Inflammatory macrophage treated with lipopolysaccharide for 1 hour (primary cell): Measurements from ENCODE around the gene DCLRE1C.
A peak's percentile ranks its signal among the peaks of the same experiment; 100 is the strongest.
"Not testable (repeated sequence)": the region's sequence is repeated elsewhere in the genome, so short reads cannot be mapped to it uniquely, and the experiment has no call there.

Experiments
- DNase-seq, 2 donors: peaks; one replicate each; pipeline ENCODE4 v3.0.0-alpha.2; 2020 to 2022

The DCLRE1C gene

DNA sequence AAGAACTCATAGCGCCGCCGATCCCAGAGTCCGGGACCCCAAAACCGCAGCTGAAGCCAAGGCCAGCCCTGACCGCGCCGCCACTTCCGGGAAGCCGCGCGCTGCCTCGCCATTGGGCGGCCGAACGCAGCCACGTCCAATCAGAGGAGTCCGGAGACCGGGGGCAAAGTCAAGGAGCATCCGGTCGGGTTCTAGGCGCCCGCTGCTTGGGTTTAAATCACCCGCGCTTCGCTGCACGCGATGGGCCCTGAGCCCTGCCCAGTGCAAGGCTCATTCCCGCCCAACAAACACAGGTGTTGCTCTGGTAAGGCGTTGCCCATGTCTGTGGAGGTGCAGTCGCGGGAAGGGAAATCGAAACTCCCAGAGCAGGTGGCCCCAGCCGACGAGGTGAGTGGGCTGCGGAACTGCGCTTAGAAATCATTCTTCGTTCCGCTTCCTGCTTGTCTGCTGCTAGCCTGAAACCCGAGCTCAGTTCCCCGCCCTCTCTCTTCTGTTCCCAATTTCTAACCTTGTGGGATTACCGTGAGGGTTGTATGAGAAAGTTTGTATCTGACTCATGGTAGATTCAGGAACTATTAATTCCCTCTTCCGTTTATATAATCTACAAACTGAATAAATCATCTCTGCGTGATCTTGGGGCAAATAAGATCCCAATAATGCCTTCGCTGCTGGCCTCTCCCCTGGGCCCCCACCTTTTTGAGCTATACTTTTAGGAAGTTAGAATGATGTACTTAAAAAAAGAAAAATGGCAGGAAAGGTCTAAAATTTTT lies at the start of gene DCLRE1C:
Gene DCLRE1C (minus strand): TSS at position 96 of the 770 bp plus-strand sequence. CDS start 86 bp downstream, at position 10.
- DNase-seq, result peak; percentile 88 to 91

DNA sequence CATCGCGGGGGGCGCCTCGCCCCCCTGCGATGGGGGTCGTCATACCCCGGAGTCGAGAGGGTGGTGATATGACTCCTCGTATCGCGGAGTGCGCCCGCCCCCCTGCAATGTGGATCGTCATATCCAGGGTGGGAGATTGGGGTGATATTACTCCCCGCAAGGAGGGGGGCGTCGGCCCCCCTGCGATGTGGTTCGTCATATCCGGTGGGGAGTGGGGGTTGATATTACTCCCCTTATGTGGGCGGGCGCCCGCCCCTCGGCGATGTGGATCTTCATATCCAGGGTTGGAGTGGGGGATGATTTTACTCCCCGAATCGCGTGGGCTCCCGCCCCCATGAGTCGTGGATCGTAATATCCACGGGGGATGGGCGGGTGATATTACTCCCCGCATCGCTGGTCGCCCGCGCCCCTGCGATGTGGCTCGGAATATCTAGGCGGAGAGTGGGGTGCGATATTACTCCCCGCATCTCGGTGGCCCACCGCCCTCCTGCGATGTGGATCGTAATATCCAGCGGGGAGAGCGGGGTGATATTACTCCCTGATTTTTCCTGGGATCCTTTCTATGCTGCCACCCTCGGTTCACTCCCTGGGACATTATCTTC lies 42.2 kb upstream of the DCLRE1C start:
- no peak for DNase-seq

DNA sequence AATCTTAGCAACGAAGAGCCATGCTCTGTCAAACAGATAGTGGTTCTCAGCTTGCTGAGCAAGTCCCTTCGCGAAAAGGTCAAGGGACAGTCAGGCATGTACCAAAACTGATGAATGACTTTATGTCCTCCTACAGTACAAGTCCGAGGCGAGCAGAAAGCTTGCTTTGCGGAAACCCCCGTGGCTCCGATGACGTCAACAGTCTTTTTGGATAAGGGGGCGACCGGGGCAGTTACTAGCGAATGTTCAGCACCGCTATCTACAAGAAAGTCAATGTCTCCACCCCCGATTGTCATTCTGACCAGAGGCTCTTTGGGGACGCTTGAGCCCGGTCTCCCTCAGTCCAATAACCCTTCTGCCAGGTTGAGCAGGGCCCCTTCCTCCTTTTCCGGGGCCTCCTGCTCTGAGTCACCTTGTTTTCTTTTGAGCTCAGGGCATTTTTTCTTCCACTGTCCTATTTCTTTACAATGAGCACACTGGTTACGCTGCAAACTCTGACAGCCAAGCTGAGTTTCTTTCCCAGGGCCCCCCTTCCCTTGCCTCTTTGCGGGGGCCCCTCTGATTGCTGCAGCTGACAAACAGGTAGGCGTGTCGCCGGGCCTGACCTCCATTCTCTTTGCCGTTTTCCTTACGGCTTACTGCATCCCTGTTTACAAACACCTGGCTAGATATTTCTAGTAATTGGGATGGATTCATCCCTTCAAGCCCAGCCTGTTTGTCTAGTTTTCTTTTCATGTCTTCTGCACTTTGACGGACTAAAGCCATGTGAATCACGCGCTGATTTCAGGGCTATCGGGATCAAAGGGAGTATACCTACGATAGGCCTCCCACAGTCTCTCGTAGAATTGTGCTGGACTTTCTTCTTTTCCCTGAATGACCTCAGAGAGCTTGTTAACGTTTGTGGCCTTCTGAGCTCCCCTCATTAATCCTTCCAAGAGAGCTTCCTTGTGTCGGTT lies 39.9 kb upstream of the DCLRE1C start:
- not testable (repeated sequence) for DNase-seq

DNA sequence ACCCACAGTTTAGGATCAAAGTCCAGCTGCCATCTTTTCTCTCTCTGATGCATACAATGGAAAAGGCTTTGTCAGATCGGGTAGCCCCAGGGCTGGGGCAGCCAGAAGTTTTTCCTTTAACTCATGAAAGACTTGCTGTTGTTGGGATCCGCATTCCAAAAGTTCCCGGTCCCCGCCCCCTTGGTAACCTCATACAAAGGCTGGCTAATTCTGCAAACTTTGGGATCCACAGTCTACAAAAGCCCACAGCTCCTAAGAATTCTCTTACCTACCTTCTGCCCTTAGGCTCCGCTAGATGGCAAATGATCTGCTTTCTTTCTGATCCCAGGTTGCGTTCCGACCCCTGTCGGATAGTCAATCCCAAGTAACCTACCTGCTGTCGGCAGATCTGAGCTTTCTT lies 38.4 kb upstream of the DCLRE1C start:
- not testable (repeated sequence) for DNase-seq

DNA sequence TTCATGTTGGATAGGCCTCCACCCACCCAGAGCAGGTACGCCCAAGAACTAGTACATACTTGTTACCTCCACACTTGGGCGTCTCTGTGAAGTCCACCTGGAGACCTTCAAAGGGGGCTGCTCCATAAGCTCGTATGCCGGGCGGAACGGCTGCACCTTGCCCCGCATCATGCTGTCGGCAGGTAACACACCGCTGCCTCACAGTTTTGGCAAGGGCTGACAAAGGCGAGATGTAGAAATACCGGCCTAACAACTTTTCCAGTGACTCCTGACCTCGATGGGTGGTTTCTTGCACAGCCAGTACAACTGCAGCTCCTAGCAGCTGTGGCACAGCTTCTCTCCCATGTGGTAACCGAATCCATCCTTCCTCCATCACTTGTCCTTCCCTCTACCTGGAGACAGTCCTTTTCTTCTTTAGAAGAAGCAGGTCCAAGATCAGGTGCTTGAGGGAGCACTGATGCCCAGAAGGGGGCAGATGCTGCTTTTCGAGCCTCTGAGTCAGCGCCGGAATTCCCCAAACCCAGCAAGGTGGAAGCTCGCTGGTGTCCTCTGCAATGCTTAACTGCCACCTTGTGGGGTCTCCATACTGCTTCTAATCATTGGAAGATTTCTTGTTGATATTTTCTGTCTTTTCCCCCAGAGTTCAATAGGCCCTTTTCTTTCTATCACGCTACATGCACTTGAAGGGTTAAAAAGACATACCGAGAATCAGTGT lies 37.3 kb upstream of the DCLRE1C start:
- peak; percentile 3 to 25 for DNase-seq

DNA sequence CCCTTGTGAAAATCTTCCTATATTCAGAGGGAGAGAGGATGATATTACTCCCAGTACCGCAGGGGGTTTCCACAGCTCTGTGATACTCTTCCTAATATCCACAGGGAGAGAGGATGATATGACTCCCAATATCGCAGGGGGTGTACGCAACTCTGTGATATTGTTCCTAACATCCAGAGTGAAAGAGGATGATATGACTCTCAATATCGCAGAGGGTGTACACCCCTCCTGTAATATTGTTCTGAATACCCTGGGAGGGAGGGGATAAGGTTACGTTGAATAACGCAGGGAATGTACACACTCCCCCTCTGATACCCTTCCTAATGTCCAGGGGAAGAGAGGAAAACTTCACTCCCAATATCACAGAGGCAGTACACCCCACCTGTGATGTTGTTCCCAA lies 35.7 kb upstream of the DCLRE1C start:
- DNase-seq, result not testable (repeated sequence)

DNA sequence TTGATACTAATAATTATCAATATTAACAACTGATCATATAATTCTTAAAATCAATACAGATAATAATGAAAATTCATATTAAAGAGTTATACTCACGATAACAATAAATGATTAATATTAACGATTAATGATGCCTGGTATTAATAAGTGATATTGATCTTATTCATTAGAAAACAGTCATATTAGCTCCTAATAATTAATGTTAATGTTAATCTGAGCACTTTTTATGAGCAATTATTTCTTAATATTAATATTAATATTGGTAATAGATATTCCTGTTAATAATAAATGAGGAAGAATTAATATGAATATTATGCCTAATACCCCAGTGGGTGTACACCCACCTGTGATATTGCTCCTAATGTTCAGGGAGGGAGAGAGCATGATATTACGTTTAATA lies 28.8 kb upstream of the DCLRE1C start:
- no peak for DNase-seq

DNA sequence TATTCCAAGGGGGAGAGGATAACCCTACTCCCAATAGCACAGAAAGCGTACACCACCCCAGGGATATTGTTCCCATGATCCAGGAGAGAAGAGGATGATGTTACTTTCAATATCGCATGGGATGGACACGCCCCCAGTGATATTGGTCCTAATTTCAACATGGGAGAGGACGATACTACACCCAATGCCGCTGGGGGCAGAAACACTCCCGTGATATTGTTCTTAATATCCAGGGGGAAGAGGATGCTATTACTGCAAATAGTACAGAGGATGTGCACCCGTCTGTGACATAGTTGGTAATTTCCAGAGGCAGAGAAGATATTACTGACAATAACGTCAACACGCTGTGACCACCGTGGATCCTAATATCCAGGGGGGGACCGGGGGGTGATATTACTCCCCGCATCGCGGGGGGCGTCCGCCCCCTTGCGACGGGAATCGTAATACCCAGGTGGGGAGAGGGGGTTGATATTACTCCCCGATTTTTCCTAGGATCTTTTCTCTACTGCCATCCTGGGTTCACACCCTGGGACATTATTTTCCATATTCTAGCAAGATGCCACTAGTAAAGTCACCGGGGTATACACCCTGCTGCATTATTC lies 21.9 kb upstream of the DCLRE1C start:
- DNase-seq, result no peak

DNA sequence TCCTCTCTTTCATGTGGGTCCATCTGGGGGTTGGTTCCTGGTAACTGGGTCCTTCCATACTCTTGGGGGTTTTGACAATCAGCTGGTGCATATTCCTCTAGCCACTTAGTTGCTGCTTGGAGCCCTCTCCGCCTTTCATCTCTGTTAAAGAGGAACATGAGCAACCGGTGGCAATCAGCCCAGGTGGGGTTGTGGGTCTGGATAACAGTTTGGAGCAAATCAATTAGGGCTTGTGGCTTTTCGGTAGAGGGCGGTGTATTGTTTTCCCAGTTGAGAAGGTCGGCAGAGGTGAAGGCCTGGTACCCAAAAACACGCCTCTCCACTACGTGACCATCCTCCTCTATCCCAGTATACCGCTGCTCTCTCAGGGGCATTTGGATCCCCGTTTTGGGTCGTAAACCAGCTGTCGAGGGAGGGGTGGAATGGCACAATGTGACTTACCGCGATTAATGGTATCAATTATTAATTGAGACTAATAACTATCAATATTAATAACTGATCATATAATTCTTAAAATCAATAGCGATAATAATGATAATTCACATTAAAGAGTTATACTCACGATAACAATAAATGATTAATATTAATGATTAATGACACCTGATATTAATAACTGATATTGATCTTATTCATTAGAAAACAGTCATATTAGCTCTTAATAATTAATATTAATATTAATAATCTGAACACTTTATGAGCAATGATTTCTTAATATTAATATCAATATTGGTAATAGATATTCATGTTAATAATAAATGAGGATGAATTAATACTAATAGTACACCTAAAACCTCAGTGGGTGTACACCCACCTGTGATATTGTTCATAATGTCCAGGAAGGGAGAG lies 20.5 kb upstream of the DCLRE1C start:
- not testable (repeated sequence) for DNase-seq

DNA sequence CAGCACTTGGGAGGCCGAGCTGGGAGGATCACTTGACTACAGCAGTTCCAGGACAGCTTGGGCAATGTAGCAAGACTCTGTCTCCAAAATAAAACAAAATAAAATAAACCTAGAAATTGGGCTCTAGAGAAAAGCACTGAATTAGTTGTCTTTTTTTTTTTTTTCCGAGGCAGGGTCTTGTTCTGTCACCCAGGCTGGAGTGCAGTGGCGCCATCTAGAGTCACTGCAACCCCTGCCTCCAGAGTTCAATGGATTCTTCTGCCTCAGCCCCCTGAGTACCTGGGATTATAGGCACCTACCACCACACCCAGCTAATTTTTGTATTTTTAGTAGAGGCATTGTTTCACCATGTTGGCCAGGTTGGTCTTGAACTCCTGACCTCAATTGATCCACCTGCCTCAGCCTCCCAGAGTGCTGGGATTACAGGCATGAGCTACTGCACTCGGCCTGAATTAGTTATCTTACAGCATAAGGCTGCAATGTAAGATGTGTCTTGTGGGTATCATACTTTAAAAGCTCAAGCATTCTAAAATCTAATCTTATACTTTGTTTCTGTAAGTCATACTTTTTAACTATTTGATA lies 18.1 kb upstream of the DCLRE1C start:
- DNase-seq, result peak; percentile 8 to 30

DNA sequence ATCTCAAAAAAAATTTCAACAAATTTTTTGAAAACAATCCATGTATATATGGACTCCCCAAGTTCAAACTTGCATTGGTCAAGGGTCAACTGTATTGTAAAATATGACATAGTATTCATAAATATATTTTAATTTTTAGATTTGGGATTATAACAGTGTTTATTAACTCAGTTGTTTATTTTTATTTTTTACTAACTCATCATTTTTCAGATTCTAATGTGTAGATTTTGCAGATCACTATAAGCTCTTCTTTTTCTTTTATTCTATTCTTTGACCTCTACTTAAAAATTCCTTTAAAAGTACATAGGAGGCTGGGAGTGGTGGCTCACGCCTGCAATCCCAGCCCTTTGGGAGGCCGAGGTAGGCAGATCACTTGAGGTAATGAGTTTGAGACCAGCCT lies 14.0 kb upstream of the DCLRE1C start:
- DNase-seq, result no peak

DNA sequence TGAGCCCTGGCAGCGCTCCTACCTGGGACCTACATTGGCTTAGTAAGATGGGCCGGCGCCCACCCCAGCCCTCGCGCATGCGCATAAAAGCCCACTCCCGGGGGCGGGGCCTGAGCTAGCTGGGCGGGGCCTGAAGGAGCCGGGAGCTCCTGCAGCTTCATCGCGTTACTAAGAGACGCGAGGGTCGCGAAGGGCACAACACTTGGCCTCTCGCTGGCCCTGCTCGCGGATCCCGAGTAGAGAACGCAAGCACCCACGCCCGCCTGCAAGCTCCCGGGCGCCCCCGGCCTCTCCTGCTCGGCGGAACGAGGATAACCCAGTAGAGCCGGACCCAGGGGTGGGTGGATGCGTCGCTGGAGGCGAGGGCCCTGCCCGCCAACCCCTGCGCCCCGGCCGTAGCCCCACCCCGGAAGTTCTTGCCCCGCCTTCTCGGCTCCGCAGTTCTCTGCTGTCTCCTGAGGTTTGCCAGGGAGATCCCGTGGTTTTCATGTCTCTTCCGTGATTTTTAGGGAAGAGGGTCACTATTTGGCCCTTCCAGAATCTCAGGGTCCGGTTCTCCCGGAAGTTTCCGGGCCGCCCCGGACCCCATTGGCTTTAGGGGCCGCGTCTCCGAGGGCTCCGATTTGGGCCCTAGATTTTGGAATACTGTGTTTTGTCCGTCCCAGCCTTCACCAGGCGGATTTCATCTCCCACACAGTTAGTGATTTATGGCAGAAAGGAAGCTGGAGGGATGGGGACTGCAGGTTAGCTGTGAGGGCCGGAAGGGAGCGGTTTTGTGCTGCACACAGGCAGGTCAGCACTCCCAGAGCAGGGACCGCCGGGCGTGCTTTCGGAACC lies 5.5 kb upstream of the DCLRE1C start, which contains the start of gene MEIG1:
Gene MEIG1 (plus strand): TSS at position 168 of the 837 bp plus-strand sequence. CDS start 7,081 bp downstream, outside the sequence.
- DNase-seq, result peak; percentile 85 to 90

DNA sequence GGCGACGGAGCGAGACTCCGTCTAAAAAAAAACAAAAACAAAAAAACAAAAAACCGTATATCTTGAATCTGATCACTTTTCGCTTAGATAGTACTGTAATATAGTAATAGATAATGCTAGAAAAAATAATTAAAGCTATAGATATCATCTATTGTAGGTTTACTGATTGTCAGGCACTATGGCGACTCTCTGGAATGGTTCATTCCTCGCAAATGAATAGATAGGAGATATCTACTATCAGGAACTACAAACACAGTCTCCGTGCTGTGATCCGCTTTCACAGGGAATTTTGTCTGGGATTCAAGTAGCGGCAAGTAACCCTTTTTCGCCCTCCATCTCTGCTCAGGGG lies 5.0 kb upstream of the DCLRE1C start:
- no peak for DNase-seq

DNA sequence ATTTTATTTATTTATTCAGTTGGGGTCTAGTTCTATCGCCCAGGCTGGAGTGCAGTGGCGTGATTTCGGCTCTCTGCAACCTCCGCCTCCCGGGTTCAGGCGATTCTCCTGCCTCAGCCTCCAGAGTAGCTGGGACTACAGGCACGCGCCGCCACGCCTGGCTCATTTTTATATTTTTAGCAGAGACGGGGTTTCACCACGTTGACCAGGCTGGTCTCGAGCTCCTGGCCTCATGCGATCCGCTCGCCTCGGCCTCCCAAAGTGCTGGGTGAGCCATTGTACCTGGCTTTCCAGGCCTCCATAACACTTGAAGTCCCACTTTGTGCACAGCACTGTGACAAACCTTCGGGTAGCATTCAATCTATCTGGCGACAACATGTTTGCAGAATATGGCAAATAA lies 1.0 kb upstream of the DCLRE1C start:
- no peak for DNase-seq

DNA sequence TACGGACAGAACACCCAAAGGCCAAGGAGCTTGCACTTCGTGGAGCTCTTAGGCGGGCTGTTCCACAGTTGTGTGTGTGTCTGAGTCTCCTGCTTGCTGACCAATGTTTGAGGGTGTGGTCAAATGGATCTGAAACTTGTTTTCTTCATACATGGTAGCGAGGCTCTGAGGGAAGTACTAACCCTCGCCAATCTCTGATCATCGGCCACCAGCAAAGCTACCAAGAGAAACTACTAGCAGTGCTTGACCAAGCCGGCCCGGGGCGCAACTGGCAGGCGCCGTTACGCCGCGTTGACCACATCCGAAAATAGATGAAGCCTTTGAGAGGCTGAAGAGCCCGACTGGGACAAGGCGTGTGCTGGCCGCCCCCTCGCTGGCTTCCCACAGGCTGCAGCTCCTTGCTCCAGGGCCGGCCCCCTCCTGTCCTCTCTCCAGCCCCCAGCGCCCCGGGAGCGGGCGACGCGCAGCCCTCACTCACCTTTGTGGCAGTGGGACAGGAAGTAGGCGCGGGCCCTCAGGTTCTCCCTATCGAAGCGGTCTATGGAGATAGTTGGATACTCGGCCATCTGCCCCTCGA lies 384 bp downstream of the DCLRE1C start:
- DNase-seq, result peak; percentile 51 to 56

DNA sequence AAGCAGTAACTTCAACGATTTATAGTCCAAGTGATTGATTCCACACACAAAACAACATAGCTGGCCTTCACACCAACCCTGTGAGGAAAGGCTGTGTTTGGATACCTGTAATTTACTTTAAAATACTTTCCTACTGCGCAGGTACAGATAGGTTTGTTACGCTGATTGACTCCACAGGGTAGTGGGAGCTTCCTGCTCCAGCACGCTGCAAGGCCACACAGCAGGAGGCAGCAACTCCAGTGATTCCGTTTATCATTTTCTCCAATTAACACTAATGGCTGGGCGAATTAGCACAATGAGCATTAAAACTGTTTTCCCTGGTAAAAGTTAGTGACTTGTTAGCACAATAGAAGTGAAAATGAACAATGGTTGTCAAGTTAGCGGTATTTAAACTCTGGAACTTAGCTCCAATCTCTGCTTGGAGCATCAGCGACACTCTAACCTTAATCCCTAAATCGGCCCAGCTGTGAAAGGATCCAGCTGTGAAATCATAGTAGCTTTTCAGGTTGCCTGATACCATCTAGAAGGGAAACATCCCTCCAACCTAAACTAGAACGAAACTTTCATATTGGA lies 959 bp downstream of the DCLRE1C start:
- no peak for DNase-seq

DNA sequence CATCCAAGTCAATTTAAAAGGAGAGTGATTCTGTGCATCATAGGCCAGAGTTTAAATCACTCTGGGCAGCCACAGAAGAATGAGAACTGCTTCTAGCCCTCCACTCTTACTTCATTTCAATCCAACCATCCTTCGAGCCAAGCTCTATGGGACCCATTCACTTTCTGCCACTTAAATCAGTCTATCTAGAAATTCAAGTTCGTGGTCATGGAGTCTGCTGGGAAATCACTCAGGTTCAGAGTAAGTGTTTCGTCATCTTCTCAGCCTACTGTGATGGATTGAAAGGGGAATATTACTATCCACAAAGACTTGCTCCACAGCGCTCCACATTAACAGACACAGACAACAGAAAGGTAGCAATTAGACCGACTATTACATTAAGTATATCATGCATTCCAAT lies 4.6 kb downstream of the DCLRE1C start:
- DNase-seq, result no peak

DNA sequence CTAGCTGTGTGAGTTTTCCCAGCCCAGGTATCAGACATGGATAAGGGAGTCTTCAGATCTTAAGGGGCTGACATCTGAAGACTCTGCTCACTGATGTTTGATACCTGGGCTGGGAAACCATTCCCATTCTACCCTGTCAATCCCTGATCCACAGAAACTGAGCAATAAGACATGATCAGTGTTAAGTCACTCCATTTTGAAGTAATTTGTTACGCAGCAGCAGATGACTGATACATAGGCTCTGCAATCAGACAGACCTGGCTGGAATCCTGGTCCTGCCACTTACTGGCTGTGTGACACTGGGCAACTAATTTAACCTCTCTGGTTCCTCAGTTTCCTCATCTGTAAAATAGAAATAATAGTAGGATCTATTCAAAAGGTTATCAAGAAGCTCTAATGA lies 6.6 kb downstream of the DCLRE1C start:
- DNase-seq, result no peak

DNA sequence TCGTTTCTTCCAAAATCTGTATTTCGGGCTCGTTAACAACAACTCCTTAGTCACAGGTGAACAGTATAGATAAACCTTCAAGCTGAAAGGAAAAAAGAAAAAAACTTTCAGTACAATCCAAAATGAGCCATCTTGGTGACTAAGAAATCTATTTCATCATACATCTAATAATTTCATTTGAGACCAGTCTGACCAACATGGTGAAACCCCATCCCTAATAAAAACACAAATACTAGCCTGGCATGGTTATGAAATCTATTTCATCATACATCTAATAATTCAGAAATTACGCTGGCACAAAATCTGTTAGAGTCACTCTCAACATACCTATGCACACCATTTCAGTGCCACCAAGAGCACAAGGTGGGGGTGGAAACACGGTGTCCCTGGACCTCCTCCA lies 8.8 kb downstream of the DCLRE1C start:
- DNase-seq, result peak; percentile 47 to 55
